HK-2 (cell line): Measurements from ENCODE around the gene TTLL12.

Experiments
- DNase-seq: peaks from one replicate; pipeline ENCODE4 v3.0.0-alpha.2; 2018; ENCODE audit not compliant: unreplicated experiment

The TTLL12 gene

GRCh38 chr22:43173566-43173965, 13.4 kb downstream of the TTLL12 start:
- no peak for DNase-seq

GRCh38 chr22:43172191-43172590, 14.7 kb downstream of the TTLL12 start:
- no peak for DNase-seq

GRCh38 chr22:43171607-43172006, 15.3 kb downstream of the TTLL12 start:
- DNase-seq, result no peak

GRCh38 chr22:43171019-43171491, 15.9 kb downstream of the TTLL12 start:
- DNase-seq, result no peak

GRCh38 chr22:43170131-43170480, 16.8 kb downstream of the TTLL12 start:
- no peak for DNase-seq

GRCh38 chr22:43169310-43170130, 17.4 kb downstream of the TTLL12 start:
- no peak for DNase-seq

- DNase-seq, result no peak
Measured at GRCh38 chr22:43168471-43169309, 18.2 kb downstream of the TTLL12 start.

- no peak for DNase-seq
Measured at GRCh38 chr22:43167001-43167589, 19.8 kb downstream of the TTLL12 start.

- DNase-seq, result no peak
Measured at GRCh38 chr22:43166132-43166930, 20.6 kb downstream of the TTLL12 start.

- no peak for DNase-seq
Measured at GRCh38 chr22:43164636-43165035, 22.3 kb downstream of the TTLL12 start.

- no peak for DNase-seq
Measured at GRCh38 chr22:43163241-43163795, 23.6 kb downstream of the TTLL12 start.

- DNase-seq, result no peak
Measured at GRCh38 chr22:43162412-43163150, 24.4 kb downstream of the TTLL12 start.

- DNase-seq, result no peak
Measured at GRCh38 chr22:43160497-43161126, 26.3 kb downstream of the TTLL12 start.

- no peak for DNase-seq
Measured at GRCh38 chr22:43159484-43160178, 27.3 kb downstream of the TTLL12 start.

- no peak for DNase-seq
Measured at GRCh38 chr22:43158778-43159483, 28.0 kb downstream of the TTLL12 start.

GRCh38 chr22:43157874-43158546, 28.9 kb downstream of the TTLL12 start:
- no peak for DNase-seq

GRCh38 chr22:43156413-43156812, 30.5 kb downstream of the TTLL12 start:
- DNase-seq, result no peak

GRCh38 chr22:43155789-43156188, 31.1 kb downstream of the TTLL12 start:
- no peak for DNase-seq
